GM13976 (cell line): ENCODE data around the gene HOMER2.
"Not testable (repeated sequence)": the region's sequence is repeated elsewhere in the genome, so short reads cannot be mapped to it uniquely, and the experiment has no call there.

Experiments
- DNase-seq: peaks from one replicate; pipeline ENCODE4 v3.0.0; 2012; ENCODE audit warnings: low spot score
- in situ Hi-C: fragments of 300-500 bp; cut with MboI; formaldehyde crosslinking; loops from one replicate; pipeline ENCODE4 v1.12.0; 2022; ENCODE audit warnings: low sequenced_read_pairs, mixed read lengths, inconsistent platforms; ENCODE audit not compliant: unreplicated experiment
- TF ChIP-seq, protein P1 (sequence below): IDR thresholded peaks from 2 replicates; pipeline ENCODE4 v1.5.1; 2012; ENCODE audit warnings: borderline replicate concordance, mild to moderate bottlenecking; ENCODE audit not compliant: insufficient read depth; ENCODE audit errors: extremely low read depth, missing control alignments, control extremely low read depth

Gene HOMER2

DNA sequence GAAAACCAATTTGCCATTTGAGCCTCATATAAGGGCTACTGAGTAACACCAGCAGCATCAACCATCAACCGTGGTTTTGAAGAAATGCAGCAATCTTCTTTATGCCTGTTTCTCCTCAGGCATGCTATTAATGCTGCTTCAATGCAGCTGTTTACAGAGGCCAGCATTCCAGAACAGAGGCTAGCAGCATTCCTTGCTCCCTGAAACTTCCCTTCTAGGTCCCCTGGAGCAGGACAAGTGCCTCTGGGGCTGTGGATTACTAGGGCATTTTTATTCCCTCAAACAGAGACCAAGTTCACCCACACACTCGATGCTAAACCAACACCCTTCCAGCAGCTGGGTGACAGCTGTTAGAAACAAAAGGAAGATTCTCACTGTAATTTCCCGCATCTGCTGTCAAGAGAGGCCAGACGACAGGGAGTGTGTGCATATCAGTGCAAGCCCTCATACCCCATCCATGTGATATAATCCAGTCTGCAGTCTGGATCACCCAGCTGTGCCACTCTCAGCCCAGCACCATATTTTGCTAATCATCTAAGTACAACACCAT lies 57.5 kb downstream of the HOMER2 start:
- no peak for DNase-seq
- TF ChIP-seq, protein P1, sequence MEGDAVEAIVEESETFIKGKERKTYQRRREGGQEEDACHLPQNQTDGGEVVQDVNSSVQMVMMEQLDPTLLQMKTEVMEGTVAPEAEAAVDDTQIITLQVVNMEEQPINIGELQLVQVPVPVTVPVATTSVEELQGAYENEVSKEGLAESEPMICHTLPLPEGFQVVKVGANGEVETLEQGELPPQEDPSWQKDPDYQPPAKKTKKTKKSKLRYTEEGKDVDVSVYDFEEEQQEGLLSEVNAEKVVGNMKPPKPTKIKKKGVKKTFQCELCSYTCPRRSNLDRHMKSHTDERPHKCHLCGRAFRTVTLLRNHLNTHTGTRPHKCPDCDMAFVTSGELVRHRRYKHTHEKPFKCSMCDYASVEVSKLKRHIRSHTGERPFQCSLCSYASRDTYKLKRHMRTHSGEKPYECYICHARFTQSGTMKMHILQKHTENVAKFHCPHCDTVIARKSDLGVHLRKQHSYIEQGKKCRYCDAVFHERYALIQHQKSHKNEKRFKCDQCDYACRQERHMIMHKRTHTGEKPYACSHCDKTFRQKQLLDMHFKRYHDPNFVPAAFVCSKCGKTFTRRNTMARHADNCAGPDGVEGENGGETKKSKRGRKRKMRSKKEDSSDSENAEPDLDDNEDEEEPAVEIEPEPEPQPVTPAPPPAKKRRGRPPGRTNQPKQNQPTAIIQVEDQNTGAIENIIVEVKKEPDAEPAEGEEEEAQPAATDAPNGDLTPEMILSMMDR = no peak
- in situ Hi-C loops = no loop called here

DNA sequence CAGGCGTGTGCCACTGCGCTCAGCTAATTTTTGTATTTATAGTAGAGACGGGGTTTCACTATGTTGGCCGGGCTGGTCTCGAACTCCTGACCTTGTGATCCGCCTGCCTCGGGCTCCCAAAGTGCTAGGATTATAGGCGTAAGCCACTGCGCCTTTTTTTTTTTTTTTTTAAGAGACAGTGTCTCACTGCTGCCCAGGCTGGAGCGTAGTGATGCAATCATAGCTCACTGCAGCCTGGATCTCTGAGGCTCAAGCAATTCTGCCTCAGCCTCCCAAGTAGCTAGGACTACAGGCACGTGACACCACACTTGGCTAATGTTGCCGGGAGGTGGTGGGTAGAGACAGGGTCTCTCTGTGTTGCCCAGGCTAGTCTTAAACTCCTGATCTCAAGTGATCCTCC lies 59.0 kb downstream of the HOMER2 start:
- DNase-seq, in situ Hi-C loops: not testable (repeated sequence)

DNA sequence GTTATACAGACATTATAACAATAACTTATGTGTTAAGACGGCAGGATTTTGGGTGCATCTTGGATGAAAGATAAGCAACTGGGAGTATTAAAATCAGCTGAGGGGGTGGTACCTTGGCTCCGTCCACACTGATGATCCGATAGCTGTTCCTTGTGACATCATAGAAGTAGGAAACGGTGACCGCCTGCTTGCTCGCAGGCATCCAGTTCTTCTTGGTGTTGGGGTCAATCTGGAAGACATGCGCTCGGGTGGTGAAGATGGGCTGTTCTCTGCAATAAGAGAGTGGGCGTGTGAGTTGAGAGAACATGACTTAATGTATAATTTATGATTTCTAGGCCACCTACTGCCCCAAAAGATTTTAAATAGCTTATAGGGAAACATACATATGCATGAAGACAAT lies 59.9 kb downstream of the HOMER2 start:
- DNase-seq = no peak
- TF ChIP-seq, protein P1 = no peak
- in situ Hi-C loops = no loop called here

DNA sequence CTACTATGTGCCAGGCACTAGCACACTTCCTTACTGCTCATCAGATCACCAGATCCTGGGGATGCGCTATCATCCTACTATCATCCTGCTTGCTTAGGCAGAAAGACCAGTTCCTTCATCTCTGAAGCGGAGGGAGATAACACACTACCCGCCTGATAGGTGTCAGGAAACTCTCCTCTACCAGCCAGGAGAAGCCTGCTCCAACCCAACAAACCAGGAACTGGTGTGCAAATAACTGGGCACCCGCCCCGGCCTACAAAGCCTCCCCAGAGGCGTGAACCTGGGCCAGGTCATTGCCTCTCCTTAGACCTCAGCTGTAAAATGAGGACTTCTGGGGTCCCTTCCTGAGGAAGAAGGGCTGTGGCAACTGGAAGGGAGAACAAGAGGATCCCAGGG lies 61.5 kb downstream of the HOMER2 start:
- TF ChIP-seq, protein P1 = no peak
- no peak for DNase-seq
- in situ Hi-C loops = no loop called here

DNA sequence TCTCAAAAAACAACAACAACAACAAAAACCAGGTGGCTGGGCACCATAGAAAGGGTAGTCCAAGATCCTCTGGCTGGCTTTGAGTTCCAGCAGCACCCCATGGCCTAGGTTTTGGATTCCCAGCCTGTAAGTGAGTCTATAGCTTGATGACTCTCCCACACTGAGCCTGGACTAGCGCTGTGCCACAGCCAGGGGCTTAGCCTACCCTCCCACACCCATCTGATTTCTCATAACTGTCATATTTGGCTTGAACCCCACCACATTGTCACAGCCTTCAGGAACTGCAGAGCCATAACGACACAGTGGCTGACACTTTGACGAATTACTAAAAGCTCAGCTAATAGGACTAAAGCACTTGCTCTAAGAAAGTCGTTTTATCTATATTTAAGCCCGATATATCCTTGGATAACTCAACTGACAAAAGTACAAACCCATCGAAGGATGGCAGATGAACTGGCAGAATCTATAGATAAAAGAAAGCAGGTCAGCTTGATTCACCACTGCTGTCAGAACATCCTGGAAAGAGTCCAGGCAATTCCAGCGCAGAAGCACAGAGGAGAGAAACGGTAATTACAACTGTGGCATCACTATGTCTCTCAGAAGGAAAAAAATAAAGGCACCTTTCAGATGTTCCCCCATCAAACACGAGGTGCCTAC lies 62.1 kb downstream of the HOMER2 start:
- DNase-seq = no peak
- in situ Hi-C loops = no loop called here

DNA sequence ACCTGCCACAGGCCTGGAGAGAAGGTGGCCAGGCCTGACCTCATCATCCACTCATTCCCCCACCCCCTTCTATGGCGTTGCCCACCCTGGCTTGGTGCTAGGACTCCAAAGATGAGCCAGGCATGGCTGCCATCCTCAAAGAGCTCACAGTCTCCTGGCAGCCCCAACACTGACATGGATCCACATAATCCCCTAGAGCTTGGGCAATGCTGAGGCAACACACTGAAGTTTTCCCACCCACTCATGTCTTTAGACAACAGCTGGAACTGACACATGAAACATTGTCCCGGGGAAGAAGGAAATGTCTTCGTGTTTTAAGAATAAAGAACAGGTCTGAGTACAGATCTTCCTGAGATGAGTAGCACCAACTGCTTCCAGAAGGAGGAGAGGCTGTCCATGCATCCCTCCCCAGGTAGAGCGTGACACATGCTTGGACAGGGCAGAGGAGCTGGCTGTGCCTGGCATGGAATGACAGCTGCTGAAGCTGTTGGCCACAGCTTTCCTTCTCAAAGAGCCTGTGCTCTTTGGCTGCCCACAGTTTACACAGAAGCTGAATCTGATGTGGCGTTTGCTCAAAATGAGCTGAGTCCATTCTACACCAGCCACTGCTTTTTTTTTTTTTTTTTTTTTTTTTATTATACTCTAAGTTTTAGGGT lies 70.1 kb downstream of the HOMER2 start:
- TF ChIP-seq, protein P1 = no peak
- DNase-seq = no peak
- in situ Hi-C loops = no loop called here

More for the DNA sequence above, 62.1 kb downstream of the HOMER2 start:
- TF ChIP-seq, protein P1 = no peak

DNA sequence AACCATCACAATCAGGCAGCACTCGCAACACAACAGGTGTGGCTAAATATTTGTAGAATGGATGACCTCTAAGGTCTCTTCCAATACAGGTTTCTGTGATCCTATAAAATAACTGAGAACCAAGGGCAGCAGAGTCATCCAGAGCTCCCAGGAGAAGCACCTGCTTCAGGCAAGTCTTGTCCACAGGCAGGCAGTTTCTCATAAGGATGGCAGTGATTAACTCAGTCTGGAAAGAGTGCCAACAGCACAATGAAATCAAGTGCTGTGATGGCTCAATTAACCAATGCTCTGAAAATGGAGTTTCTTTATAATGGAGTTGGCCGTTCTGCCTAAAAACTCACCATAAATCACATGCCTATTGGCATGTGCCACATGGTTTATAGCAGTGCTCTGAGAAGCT lies 70.8 kb downstream of the HOMER2 start:
- TF ChIP-seq, protein P1 = no peak
- DNase-seq = no peak
- in situ Hi-C loops = no loop called here
